Measurements from ENCODE around the gene TGM2.
"Not testable (repeated sequence)": the region's sequence is repeated elsewhere in the genome, so short reads cannot be mapped to it uniquely, and the experiment has no call there.

Gene TGM2

GRCh38 chr20:38115205-38115604, 49.9 kb downstream of the TGM2 start:
- no peak for DNase-seq (ENCODE audit: low read depth in 2 of 2)

GRCh38 chr20:38114353-38114791, 50.7 kb downstream of the TGM2 start:
- no peak for DNase-seq (ENCODE audit: low read depth in 2 of 2)

GRCh38 chr20:38113401-38114325, 51.4 kb downstream of the TGM2 start:
- DNase-seq (ENCODE audit: low read depth in 2 of 2), result no peak

GRCh38 chr20:38112930-38113294, 52.2 kb downstream of the TGM2 start:
- no peak for DNase-seq (ENCODE audit: low read depth in 2 of 2)

GRCh38 chr20:38112261-38112929, 52.7 kb downstream of the TGM2 start:
- no peak for DNase-seq (ENCODE audit: low read depth in 2 of 2)

- DNase-seq (ENCODE audit: low read depth in 2 of 2), result no peak
Observed at GRCh38 chr20:38111366-38112232, 53.5 kb downstream of the TGM2 start.

- no peak for DNase-seq (ENCODE audit: low read depth in 2 of 2)
Observed at GRCh38 chr20:38110525-38111178, 54.4 kb downstream of the TGM2 start.

GRCh38 chr20:38109591-38110524, 55.2 kb downstream of the TGM2 start:
- DNase-seq (ENCODE audit: low read depth in 2 of 2), result no peak

GRCh38 chr20:38108986-38109541, 56.0 kb downstream of the TGM2 start:
- DNase-seq (ENCODE audit: low read depth in 2 of 2), result no peak

GRCh38 chr20:38108438-38108985, 56.6 kb downstream of the TGM2 start:
- DNase-seq (ENCODE audit: low read depth in 2 of 2), result no peak

GRCh38 chr20:38107916-38108315, 57.2 kb downstream of the TGM2 start:
- DNase-seq (ENCODE audit: low read depth in 2 of 2), result not testable (repeated sequence)

- not testable (repeated sequence) for DNase-seq (ENCODE audit: low read depth in 2 of 2)
Observed at GRCh38 chr20:38107386-38107785, 57.7 kb downstream of the TGM2 start.

GRCh38 chr20:38106461-38106860, 58.6 kb downstream of the TGM2 start:
- DNase-seq (ENCODE audit: low read depth in 2 of 2), result no peak

- DNase-seq (ENCODE audit: low read depth in 2 of 2), result no peak
Observed at GRCh38 chr20:38104285-38104684, 60.8 kb downstream of the TGM2 start.

- not testable (repeated sequence) for DNase-seq (ENCODE audit: low read depth in 2 of 2)
Observed at GRCh38 chr20:38102206-38102605, 62.9 kb downstream of the TGM2 start.

- DNase-seq (ENCODE audit: low read depth in 2 of 2), result no peak
Observed at GRCh38 chr20:38098952-38099351, 66.1 kb downstream of the TGM2 start.

GRCh38 chr20:38095017-38095686, 69.9 kb downstream of the TGM2 start:
- no peak for DNase-seq (ENCODE audit: low read depth in 2 of 2)

- DNase-seq (ENCODE audit: low read depth in 2 of 2), result no peak
Observed at GRCh38 chr20:38094373-38094891, 70.6 kb downstream of the TGM2 start.

- DNase-seq (ENCODE audit: low read depth in 2 of 2), result no peak
Observed at GRCh38 chr20:38093641-38094077, 71.4 kb downstream of the TGM2 start.
